GM19099 (cell line): ENCODE data around the gene TAF4.

Source experiments
- POLR2A ChIP-seq: IDR thresholded peaks from 3 replicates; pipeline ENCODE4 v1.6.1; 2011; ENCODE audit warnings: low read depth; ENCODE audit not compliant: insufficient read length; ENCODE audit errors: extremely low read depth

The TAF4 gene

DNA sequence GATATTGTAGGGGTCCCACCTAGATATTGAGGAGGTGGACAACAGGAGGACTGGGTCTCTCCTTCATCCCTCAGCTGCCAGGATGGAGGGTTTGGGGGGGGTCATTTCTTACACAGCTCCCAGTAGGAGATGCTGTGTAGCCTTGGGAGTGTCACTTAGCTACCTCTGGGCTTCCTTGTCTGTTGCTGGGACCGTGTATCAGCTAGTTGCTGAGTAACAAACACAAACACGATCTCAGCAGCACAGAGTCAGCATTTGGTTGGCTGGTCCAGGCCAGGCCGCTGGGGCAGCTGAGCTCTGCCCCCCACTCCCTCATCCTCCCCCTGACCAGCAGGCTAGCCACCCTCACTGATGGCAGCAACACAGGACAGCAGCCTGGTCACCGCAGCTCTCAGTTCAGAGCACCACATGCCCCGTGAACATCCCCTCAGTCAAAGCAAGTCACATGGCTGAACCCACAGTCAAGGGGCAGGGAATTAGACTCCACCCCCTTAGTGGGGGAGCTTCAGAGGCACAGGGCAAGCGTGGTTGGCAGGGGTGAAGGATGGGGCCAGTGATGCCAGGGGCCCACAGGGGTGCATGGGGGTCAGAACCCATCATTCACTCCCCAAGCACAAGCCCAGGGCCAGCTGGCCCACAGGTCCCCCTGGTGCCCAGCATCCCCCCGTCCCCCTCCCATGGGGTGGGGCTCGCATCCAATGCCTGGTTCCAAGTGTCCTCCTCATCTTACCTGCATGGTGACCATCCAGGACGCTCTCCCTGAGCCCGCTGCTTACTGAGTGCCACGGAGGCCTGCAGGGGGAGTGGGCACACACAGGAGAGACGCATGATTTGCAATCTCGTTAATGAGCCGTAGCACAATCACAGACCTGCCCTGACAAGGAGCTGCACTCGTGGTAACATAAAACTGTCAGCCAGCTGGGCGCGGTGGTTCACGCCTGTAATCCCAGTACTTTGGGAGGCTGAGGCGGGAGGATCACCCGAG is 112.4 kb downstream of the TAF4 start:
- TF ChIP-seq POLR2A, result no peak

DNA sequence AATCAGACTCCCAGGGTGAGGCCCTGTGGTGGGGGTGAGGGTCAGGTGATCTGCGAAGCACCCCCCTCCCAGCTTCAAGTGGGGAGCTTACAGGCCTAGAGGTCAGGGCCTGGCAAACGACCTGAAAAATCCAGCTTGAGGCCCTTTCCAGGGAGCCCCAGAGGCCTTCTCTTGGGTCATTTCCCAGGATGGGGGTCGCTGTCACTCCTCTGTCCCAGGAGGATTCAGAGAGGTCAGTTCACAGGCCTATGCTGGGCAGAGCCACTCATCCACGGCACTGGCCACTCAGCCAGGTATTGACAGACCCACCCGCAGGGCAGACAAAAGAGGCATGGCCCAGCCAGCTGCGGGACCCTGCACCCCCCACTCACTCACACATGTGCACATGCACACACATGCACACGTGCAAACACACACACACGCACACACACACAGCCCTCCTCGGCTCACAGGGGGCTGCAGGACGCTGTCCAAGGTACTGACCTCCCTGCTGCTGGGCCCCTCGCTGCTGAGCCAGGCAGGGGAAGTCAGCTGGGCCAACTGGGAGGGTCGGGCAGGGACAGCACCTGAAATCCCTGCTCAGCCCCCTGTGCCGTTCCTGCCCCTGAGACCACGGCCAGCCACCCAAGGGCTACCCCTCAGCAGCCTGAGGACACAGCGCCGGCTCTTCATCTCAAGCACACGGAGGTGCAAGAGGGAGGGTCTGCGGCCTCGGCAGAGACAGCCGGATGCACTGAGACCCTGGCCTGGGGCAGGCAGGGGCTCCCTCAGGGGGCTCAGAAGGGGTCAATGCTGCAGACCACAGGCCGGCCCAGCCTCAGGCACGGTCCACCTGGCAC is 113.8 kb downstream of the TAF4 start:
- no peak for TF ChIP-seq POLR2A

DNA sequence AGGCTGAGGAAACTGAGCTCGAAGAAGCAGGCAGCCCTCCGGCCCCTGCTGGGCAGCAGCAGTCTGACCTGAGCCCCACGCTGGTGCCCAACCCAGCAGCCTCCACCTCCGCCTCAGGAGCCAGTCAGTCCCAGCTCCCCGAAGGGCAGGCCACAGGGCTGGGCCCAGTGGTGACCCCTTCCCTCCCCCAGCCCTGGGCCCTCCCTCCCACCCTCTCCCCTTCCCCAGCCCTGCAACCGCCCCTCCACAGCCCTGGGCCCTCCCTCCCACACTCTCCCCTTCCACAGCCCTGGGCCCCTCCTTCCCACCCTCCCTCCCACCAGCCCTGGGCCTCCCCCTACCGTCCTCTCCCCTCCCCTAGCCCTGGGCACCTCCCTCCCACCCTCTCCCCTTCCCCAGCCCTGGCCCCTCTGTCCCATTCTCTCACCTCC is 115.0 kb downstream of the TAF4 start:
- TF ChIP-seq POLR2A, result no peak

DNA sequence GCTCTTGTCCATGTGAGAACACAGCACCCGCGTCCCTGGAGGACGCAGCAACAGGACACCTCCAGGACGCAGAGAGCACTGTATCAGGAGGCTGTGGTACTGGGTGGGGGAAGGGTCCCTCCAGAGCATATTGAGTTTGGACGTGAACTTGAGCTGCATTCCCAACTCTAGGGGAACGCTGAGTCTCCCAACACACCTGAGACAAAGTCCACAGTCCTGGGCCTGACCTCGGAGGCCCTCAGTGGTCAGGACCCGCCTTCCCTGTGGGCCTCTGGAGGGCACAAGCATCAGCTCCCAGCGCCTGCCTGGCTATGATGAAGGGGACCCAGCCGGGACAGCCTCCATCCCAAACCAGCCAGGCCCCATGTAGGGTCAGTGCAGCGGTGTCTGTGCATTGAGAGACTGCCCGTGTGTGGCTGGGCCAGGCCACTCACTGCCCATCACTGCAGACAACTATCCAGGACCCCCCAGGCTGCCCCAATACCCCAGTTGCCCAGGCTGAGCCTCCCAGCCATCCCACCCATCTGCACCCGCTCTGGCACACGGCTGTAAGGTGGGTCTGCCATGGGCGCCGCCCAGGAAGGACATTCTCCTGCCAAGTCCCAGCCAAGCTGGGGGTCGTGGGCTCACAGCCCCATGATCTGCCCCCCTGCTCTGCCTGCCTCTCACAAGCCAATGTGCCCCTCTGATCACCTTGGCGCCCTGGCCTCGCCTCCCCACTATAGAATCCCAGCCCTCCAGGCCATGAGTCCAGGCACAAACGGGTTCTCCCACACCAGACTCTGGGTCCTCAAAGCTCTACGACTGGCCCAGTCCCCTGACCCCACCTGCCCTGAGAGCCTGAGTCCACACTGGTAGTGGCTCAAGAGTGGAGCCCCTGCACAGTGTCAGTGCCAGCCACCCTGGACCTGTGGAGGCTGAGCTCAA is 115.7 kb downstream of the TAF4 start:
- no peak for TF ChIP-seq POLR2A

- TF ChIP-seq POLR2A, result no peak
Measured at GRCh38 chr20:61949363-61949713, 116.3 kb downstream of the TAF4 start.

- no peak for TF ChIP-seq POLR2A
Measured at GRCh38 chr20:61948586-61949362, 116.9 kb downstream of the TAF4 start.

DNA sequence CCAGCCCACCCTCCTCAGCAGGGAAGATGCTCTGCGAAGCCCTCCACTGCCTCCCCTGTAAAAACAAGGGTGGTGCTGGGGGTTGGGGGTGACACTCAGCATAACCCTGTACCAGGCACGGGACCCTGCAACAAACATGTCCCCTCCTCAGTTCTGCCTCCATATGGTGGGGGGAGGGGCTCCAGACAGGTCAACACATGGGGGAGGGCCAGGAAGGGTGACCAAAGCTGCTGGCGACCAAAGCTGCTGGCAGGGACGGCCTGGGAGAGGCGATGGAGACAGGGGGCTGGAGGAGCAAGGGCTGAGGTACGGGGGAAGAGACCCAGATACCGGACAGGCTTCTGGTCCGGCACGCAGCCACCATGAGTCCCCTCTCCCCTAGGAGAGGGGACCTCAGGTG is 123.2 kb downstream of the TAF4 start:
- TF ChIP-seq POLR2A, result no peak

- no peak for TF ChIP-seq POLR2A
Measured at GRCh38 chr20:61941721-61942405, 123.8 kb downstream of the TAF4 start.

GRCh38 chr20:61940976-61941720 is 124.5 kb downstream of the TAF4 start:
- TF ChIP-seq POLR2A, result no peak

- TF ChIP-seq POLR2A, result no peak
Measured at GRCh38 chr20:61940491-61940890, 125.2 kb downstream of the TAF4 start.

DNA sequence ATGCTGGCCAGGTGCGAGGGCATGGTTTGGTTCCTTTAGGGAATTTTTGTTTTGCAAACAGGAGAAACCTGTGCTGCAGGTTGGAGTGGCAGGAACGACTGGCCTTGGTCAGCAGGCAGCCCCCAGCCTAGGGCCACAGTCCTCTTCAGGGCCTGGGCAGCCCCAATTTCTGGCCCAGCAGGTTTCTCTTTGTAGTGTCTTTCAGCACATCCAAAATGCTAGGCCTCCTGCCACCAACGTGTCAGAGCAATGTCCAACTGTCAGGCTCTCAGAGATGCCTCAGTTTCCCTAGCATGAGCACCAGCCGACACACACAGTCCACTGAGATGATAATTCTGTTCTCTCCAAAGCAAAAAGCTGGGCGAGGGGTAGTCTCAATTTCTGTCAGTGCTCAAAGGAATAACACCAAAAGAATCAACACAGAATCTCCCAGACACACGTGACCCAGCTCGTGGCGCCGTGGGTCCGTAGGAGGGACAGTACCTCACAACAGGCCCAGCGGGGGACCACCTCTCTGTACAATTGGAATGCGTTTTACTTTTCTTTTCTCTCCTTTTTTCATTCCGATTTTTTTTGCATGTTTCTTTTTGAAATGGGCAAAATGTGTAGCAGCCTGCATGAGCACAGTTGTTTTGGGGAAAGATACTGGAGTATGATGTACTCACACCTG is 125.9 kb downstream of the TAF4 start:
- TF ChIP-seq POLR2A, result no peak
